Measurements from ENCODE around the gene PLPPR4.
"Not testable (repeated sequence)": the region's sequence is repeated elsewhere in the genome, so short reads cannot be mapped to it uniquely, and the experiment has no call there.

Gene PLPPR4, protein sequence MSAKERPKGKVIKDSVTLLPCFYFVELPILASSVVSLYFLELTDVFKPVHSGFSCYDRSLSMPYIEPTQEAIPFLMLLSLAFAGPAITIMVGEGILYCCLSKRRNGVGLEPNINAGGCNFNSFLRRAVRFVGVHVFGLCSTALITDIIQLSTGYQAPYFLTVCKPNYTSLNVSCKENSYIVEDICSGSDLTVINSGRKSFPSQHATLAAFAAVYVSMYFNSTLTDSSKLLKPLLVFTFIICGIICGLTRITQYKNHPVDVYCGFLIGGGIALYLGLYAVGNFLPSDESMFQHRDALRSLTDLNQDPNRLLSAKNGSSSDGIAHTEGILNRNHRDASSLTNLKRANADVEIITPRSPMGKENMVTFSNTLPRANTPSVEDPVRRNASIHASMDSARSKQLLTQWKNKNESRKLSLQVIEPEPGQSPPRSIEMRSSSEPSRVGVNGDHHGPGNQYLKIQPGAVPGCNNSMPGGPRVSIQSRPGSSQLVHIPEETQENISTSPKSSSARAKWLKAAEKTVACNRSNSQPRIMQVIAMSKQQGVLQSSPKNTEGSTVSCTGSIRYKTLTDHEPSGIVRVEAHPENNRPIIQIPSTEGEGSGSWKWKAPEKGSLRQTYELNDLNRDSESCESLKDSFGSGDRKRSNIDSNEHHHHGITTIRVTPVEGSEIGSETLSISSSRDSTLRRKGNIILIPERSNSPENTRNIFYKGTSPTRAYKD

DNA sequence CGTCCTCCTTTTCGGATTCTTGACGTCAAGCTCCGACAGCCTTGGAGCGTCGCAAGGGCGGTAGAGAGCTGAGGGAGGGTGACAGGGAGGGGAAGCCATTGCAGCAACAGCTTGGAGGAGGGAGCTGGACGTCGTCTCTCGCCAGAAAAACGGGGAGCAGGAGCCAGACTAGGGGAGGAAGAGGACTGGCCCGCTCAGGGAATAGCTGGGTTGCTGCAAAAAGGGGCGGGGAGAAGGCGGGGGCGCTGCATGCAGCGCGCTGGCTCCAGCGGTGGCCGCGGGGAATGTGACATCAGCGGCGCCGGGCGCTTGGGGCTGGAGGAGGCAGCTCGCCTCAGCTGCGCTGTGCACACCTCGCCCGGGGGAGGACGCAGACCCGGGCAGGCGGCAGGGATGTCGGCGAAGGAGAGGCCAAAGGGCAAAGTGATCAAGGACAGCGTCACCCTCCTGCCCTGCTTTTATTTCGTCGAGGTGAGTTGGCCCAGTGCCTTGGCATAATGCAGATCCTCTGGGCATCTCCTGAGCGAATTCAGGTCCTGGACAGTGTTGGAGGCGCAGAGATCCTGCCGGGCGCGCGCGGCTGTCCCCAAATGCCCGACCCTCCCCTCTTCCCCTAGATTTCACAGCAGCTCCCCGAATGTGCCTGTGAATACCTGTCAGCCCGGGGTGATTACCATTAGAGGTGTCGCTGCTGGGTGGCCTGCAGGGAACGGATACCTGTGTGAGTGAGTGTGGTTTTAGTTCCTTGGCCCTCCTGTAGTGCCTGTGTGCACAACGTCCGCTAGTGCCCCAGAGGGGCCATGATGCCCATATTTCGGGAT, at the start of gene PLPPR4:
Gene PLPPR4 (plus strand): TSS at position 292 of the 821 bp plus-strand sequence. CDS start 102 bp downstream, at position 394.
- no peak for DNase-seq

DNA sequence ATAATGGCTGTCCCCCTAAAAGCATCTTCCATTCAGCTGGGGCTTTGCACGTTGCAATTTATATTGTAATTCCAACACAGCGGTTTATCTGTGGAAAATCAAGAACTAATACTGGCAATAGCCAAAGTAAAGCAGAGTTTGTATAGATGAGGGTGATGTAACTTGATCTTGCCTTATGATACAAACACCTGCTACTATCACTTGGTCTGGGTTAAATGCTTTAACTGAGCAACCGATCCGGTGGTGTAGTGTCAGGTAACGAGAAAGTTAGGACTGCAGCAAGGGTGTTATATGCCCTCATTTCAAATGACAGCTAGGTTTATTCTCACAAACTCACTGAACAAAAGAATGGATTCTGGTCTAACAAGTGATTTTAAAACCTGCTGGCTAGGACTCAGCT, 47.3 kb upstream of the PLPPR4 start:
- no peak for DNase-seq

DNA sequence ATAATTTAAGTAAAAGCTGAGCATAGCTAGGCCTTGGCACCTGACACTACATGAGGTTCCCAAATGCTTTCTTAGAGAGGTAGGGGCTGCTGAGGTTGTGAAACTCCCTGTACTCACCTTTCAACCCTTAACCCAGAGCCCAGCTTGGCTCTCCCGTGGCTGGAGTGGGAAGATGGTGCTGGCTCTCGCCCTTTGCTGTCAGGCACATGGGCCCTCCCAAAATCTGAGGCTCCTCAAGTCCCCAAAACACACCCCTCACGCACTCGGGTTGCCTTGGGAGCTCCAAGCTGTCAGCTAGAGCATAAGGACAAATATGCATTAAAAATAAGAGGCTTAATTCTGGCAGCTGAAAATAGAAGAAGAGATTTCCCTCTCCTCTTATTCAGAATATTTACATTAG, 46.7 kb upstream of the PLPPR4 start:
- DNase-seq: no peak

DNA sequence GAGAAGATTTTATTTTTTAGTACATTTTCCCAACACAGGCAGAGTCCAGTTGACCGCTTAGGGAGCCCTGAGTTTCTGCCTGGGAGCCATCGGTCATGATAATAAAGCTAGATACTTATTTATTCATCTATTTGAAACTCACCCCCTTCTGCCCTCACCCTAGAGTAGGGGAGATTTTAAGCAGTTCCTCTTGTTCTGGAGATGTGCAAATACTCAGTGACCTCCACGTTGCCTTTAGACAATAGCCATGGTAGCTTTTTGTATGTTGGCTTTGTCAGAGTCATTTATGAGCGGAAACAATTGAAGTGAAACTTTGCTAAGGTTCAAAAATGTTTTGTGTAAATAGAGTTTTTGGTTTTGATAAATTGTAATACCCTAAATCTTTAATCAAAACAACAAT, 45.7 kb upstream of the PLPPR4 start:
- DNase-seq: no peak

DNA sequence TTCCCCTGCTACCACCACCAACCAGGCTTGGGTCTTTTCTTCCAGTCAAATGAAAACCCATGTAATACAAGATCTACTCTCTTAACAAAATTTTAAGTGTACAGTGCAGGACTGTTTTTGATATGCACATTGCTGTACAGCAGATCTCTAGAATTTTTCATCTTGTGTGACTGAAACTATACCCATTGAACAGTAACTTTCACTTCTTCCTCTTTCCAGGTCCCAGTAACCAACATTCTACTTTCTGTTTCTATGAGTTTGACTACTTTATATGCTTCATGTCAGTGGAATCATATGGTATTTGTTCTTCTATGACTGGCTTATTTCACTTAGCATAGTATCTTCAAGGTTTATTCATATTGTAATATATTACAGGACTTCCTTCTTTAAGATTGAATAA, 45.3 kb upstream of the PLPPR4 start:
- no peak for DNase-seq

DNA sequence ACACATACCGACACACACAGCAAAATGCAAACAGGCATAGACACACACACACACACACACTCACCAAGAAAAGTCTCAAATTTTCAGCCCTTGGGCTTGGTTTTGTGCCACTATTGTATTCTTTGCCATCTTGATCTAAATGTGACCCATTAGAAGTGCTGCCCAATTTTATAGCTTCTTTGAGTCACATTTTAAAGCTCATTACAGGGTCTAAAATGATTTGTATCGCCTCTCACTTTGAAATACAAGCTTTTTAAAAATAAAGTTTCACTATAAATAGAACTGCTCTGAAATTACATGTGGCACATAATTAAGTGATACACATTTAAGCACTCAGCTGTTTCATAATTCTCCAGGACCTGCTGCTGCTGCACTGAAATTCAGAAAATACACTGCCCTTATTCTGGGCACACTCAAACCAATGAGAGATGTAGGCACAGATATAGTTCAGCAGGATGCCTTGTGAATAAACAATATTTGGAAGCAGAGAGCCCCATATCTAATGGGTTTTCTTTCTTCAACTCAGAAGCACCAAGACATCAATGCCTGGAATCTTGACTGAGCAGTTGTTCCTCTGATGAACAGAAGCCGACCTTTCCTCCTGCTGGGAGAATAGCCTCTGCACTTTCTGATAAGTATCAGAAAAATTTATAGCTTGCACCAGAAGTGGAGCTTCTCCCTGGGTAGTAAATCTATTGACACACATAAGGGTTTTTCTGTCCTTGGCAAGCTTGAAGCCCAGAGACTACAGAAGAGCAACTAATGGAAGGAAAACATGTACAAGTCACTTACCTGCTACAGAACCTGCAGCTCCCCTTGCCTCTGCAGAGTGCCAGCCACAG, 37.0 kb upstream of the PLPPR4 start:
- DNase-seq: no peak

DNA sequence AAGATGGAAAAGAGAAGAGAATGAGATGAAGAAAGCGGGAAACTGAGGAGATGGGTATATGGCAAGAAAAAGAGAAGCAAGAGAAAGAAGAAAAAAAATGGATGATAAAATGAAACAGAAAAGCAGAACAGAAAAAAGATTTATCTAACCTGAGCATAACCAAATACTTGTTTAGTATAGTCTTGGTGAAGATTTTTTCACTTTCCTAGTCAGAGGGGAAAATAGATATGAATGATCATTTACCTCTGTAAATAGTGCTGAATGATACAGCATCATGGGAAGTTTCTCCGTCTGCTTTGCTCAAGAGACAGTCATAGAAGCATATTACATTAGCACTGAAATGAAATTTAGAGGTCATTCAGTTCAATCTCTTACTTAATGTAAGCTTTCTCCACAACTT, 36.1 kb upstream of the PLPPR4 start:
- no peak for DNase-seq

DNA sequence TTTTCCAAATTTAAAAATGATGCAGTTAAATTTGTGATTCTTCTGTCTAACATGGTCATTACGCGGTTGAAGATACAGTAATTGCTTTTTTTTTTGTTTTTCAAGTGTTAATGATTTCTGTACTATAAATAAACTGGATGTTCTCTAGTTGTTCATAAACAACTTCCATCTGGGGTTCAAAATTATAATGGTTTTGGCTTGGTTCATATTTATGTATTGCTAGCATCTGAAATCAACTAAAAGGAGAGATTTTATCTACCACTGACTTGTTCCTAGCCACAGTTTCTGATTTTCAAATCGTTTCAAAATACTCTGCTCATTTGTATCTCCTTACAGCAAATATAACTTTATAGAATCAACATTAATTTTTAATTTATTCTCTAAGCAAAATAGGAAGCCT, 35.2 kb upstream of the PLPPR4 start:
- no peak for DNase-seq

DNA sequence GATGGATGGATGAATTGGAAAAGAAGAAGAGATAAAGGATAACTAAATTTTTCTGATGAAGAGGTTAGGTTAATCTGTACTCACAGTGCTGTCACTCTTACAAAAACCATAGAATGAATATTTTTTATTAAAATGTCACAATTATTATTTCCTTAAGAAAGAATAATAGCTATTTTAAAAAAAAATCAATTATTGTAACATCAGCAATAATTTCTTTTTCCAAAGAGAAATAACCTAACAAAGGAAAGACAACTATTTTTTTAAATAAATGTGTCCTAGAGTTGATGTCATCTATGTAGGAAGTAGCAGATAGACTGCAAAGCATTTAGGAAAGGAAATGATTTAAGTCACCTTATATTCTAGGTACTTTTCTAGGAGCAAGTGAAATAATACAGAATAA, 33.6 kb upstream of the PLPPR4 start:
- no peak for DNase-seq

DNA sequence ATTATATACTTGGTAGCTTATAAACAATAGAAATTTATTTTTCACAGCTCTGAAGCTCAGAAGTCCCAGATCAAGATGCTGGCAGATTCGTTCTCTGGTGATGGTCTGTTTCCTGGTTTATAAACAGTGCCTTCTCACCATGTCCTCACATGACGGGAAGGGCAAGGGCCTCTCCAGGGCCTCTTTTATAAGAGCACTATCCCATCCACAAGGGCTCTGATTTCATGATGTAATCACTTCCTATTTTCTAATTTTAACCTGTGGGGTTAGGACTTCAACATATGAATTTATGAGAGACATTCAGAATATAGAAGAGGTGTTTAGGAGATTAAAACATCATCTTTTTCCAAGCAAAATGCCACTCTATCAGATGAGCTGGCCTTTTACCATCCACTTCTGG, 32.1 kb upstream of the PLPPR4 start:
- DNase-seq: no peak

DNA sequence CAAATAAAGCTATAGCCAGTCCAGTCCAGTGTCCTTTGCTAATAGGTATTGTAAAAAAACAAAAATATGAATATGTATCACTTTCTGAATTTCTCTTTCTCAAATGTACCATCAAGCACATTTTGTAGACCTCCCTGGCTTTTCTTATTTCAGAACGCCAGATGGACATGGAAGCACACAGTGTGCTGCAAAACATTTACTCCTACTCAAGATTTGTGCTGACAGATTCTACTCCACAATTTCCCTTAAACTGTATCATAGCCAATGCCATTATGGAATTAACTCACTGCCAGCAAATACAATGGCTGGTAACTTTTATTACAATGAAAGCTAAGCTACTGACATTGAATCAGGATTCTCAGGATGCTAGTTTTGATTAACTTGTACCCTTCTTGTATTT, 30.8 kb upstream of the PLPPR4 start:
- DNase-seq: no peak

DNA sequence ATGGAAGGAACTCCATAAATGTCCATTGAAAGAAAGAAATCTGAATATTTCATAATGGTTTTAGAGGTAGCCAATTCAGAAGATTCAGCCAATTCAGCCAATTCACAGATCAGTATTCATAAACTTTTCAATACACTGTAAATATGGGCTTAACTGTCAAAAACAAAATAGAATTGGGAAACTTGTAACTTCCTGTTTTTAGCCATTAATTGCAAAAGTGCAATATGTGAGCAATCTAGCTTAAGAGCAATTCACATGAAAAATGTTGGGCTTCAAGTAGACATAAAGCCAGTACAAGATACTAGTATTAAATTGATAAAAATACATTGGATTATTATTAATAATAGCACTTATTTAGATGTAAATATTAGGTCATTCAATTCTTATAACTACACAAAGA, 27.5 kb upstream of the PLPPR4 start:
- DNase-seq: no peak

DNA sequence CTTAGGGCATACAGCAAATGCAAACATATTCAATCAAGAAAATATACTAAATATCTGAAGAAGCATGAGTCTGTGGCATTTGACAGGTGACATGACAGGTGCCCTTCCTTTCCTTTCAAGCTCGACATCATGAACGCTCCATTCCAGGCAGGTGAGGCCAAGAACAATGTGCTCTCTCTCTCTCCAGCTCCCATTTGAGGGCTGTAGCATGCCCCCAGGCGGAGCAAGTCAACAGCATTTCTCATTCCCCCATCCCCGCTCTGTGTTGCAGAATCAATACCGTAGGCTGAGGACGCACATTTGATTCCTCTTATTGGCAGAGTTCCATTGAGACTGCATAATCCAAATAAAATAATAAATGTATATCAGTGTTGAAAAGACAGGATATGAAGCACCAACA, 24.6 kb upstream of the PLPPR4 start:
- DNase-seq: no peak

DNA sequence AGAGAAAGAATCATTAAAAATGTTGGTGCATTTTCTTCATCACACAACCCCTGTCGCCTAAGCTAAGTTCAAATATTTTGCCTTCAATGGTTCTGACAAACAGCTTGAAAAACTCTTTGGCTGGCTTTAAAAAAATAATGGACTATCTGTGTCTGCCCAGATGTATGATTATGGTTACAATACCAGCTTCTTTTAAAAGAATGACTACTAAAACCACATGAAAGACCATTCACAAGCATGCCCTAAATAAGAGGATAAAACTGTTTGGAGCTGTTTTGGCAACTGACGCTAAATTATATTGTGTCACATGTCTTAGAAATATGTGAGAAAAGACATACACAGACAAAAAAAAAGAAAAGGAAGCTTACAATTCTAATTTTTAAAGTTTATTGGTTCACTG, 23.7 kb upstream of the PLPPR4 start:
- DNase-seq: no peak

DNA sequence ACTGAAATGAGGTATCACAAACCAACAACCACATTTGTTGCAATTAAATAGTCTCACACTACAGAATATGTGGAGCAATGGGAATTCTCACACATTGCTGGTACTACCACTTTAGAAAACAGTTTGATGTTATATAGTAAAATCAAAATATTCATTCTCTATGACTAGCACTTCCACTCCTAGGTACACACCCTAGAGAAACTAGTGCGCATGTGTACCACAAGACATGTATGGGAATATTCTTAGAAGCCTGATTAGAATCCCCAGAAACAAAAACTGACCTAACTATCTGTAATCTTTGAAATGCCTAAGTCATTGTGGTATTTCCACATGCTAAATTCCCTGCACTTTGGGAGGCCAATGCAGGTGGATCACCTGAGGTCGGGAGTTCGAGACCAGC, 18.1 kb upstream of the PLPPR4 start:
- DNase-seq: no peak

DNA sequence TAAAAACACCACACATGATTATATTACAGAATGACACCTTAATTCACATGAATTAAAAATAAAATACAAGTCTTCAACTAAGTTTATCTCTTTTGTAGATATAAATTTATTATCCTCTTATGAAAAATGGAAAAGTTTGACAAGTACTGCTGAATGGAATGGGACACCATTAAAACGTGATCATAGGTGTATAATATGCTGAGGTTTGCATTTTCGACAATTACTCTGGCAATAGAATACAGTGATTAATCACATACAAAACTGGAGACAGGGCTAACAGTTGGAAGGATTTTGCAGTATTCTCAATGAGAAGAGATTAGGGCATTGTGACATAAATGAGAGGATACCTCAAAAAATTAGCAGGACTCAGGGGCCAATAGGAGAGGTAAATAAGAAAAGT, 17.1 kb upstream of the PLPPR4 start:
- DNase-seq: no peak

DNA sequence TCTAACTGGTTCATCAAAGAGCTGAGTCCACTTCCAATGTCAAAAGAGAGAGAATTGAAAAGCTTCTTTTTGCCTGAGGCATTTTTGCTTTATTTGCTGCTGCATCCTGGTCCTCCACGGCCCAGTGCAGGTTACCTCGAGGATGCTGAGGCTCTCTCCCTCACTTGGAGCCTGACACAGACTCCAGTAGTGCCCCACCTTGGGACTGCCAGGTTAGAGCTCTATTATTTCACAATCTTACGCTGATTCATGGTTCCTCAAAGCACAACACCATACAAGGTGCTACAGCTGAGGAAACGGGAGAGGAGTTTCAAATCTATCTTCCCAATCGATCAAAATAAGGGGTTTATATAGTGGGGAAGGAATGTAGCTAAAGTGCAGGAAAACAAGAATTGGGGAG, 13.6 kb upstream of the PLPPR4 start:
- DNase-seq: no peak

DNA sequence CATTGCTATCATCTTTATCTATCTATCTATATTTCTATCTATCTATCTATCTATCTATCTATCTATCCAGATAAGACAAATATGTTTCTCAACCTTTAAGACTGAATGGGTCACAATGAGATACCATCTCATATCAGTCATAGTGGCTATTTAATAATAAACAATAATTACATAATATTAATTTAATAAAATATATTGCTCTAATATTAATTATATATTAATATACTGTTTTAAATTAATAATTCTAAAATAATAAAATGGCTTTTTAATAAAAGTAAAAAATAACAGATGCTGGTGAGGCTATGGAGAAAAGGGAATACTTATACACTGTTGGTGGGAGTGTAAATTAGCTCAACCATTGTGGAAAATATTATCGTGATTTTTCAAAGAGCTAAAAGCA, 13.0 kb upstream of the PLPPR4 start:
- DNase-seq: no peak

DNA sequence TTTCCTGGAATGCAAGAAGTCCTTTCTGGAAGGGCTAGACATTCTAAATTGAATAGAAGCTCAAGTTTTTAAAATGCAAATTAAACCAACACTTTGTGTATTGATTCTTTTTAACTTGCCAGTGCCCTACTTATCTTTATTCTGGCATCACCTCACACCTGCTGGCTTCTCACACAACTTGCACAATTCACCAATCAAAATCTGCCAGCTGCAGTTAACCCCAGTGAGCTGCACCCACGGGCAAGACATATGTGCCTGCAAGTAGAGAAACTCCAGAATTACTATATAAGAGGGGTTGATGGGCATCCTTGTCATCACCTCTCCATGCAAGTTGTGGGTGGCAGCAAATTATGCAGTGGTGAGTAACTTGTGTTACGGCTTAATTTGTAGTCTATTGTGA, 11.7 kb upstream of the PLPPR4 start:
- DNase-seq: no peak

DNA sequence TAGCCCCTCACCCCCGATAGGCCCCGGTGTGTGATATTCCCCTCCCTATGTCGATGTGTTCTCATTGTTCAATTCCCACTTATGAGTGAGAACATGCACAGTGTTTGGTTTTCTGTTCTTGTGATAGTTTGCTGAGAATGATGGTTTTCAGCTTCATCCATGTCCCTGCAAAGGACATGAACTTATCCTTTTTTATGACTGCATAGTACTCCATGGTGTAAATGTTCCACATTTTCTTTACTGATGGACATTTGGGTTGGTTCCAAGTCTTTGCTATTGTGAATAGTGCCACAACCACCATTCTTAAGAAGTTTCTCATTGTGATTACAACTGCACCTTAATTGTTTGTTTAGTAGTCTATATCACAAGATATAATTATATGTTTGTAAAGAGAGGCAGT, 3.9 kb upstream of the PLPPR4 start:
- not testable (repeated sequence) for DNase-seq

DNA sequence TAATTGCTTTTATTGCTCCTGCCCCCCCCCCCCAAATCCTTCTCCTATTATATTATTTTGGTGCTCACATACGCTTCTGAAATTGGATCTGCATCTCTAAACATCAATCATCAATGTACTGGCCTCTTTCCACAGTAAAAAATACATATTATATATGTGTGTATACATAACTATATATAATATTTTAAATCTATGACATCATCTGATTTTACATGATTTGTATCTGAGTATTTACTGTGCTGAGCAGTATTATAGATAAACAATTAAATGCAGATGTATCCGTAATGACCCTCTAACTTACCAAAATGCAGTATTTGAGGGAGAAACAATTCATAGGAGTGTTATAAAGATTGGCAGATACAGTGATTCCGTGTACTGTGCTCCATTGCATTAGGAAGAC, 832 bp downstream of the PLPPR4 start:
- no peak for DNase-seq

DNA sequence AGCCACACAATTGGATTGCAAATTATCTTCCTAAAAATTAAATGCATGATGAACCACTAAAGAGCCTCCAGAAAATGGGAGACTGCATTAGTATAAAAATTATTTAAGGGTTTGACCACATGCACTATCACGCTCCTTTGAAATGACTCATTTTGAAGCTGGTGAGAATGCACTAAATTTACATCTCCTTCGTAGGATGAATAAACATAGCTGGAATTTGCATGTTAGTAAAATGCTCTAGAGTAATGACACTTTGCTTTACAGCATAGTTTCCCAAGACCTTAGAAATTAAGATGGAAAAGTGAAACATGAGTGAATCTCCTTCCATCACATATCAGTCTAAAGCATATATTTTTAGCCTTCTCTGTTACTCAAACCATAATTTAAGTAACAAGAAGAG, 2.4 kb downstream of the PLPPR4 start:
- DNase-seq: no peak

DNA sequence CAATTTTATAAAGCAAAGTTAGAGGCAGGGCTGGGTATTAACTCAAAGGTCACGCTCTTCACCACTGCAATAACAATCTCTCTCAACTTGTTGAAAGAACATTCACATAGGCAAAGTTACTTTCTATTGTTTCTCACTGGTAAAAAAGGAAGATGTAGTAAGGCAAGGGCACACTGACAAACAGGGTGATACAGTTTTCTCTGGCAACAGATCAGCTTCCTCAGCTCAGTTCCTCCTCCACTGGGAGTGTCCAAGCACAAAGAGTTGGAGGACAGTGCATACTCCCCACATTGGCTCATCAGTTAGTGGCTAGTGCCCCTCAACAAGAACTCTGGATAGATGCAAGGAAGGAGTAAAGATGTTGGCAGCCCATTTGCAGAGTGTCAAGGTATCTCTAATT, 3.7 kb downstream of the PLPPR4 start:
- no peak for DNase-seq

Data from SIG-M5 (cell line).